Transverse colon (tissue), 4 donors: ENCODE measurements around the gene PACS1. TPM values are rescaled to one million over a fixed set of nuclear protein-coding genes. Genes with fewer than 3 reads are reported as not detected.

Experiments
- DNase-seq: peaks from one replicate; pipeline ENCODE4 v3.0.0-alpha.2; 2019
- H3K27ac ChIP-seq, 4 donors: fragments of 200-600 bp; sonication (generic); 2 replicates each; pipeline ENCODE4 v1.5.1; 2016 to 2018; ENCODE audit warnings: inconsistent platforms in 4 of 4
- H3K27me3 ChIP-seq: fragments of 200-600 bp; sonication (generic); 2 replicates; pipeline ENCODE4 v1.5.1; 2017; ENCODE audit warnings: inconsistent platforms
- H3K36me3 ChIP-seq, 4 donors: fragments of 200-600 bp; sonication (generic); 2 replicates each; pipeline ENCODE4 v1.5.1; 2017 to 2019; ENCODE audit warnings: inconsistent platforms in 4 of 4
- H3K4me1 ChIP-seq, 4 donors: fragments of 200-600 bp; sonication (generic); 2 replicates each; pipeline ENCODE4 v1.5.1; 2017 to 2020; ENCODE audit warnings: inconsistent platforms in 4 of 4
- H3K4me3 ChIP-seq, 4 donors: fragments of 200-600 bp; sonication (generic); 1 replicate in 1 of 4; 2 replicates in 3 of 4; pipeline versions ENCODE4 v1.5.1 to v1.6.1; 2017 to 2019; ENCODE audit warnings: inconsistent platforms in 4 of 4
- H3K9me3 ChIP-seq, 2 donors: fragments of 200-600 bp; sonication (generic); 2 replicates each; pipeline ENCODE4 v1.5.1; 2017 to 2019; ENCODE audit warnings: inconsistent platforms in 2 of 2
- CTCF ChIP-seq, 5 experiments: fragments of 200-600 bp in 3 of 5; fragments of 450-650 bp in 2 of 5; sonication (generic) in 3 of 5; IDR thresholded peaks; 1 replicate in 2 of 5; 2 replicates in 3 of 5; pipeline ENCODE4 v1.5.1; 2016 to 2017; ENCODE audit warnings: antibody characterized with exemption in 5 of 5, inconsistent platforms in 3 of 5, mild to moderate bottlenecking in 2 of 5, moderate library complexity in 1 of 5
- EP300 ChIP-seq: sonication (generic); formaldehyde crosslinking; IDR thresholded peaks from one replicate; pipeline ENCODE4 v1.6.1; 2017; ENCODE audit warnings: antibody characterized with exemption, low read depth
- POLR2A ChIP-seq: fragments of 450-650 bp; IDR thresholded peaks from one replicate; pipeline ENCODE4 v1.6.1; 2016; ENCODE audit warnings: antibody characterized with exemption, mild to moderate bottlenecking, moderate library complexity
- POLR2AphosphoS5 ChIP-seq, 3 donors: sonication (generic); formaldehyde crosslinking; IDR thresholded peaks; one replicate each; pipeline ENCODE4 v1.6.1; 2016; ENCODE audit warnings: antibody characterized with exemption in 3 of 3
- WGBS, 2 donors: methylation state at CpG; one replicate each; pipeline ENCODE4 v1.1.5; 2018; ENCODE audit warnings: low coverage in 1 of 2; 5-methylcytosine and 5-hydroxymethylcytosine counted together
- in situ Hi-C, 4 donors: fragments of 200-750 bp; cut with MboI; loops; one replicate each; pipeline versions ENCODE4 v1.15.0 to v1.15.1; 2017; ENCODE audit warnings: low sequenced_read_pairs in 3 of 4, low pct_ligation_motif_present in 1 of 4, low pct_unique_long_range_greater_than_20kb in 1 of 4
- intact Hi-C: fragments of 100-400 bp; cut with DNase I; formaldehyde crosslinking; loops from one replicate; pipeline ENCODE4 v1.15.1; 2023; ENCODE audit warnings: low total_unique reads
- total RNA-seq, 4 donors: library from RNA; depleted of rRNA; stranded (reverse); fragments of >200 nt; gene quantifications; one replicate each; pipeline ENCODE4 v1.1.0, GENCODE V29; 2016

Gene PACS1
- total RNA-seq, 4 donors from 2014 or later, result 9.8 to 52.0 (median 27.2) TPM

GRCh38 chr11:66037327-66037726 is 32.7 kb upstream of the PACS1 start:
- in situ Hi-C loops (no loop called here), intact Hi-C loops (no loop called here)
- no peak for TF ChIP-seq EP300
- DNase-seq, result no peak
- Histone ChIP-seq H3K27me3 (no peaks in the 10 kb centered on the region), H3K36me3 (no peaks in the 10 kb centered on the region), H3K4me3 (no peak overlapping the region), H3K9me3 (no peaks in the 10 kb centered on the region), H3K4me1 (no peaks in the 10 kb centered on the region), H3K27ac (no peak overlapping the region)
- 89% methylated on average over 3 of the region's 3 CpGs; no CpG with 5 or more reads in 1 of the 2 donors for WGBS, 2 donors

DNA sequence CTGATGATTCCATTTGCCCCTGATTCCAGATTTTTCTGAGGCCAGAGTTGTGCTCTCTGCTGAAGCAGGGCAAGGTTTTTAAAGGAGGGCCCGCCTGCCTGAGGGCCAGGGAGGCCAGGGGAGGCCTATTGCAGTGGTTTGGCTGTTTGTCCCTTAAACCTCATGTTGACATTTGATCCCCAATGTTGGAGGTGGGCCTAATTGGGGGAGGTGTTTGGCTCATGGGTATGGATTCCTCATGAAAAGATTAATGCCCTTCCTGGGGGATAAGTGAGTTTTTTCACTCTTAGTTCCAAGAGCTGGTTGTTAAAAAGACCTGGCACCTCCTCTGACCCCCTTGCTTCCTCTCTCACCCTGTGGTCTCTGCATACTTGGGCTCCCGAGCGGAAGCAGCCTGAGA is 30.3 kb upstream of the PACS1 start:
- Histone ChIP-seq H3K27ac (no peak overlapping the region), H3K4me1 (peaks cover 0 to under 1% (median 0%) of the 10 kb centered on the region in 4 donors), H3K4me3 (no peak overlapping the region), H3K9me3 (no peaks in the 10 kb centered on the region), H3K36me3 (no peaks in the 10 kb centered on the region), H3K27me3 (no peaks in the 10 kb centered on the region)
- WGBS, 2 donors, result 79% methylated on average over 3 of the region's 3 CpGs; no CpG with 5 or more reads in 1 of the 2 donors
- intact Hi-C loops, result no loop called here
- TF ChIP-seq EP300 (no peak), POLR2A (no peak), POLR2AphosphoS5 (IDR thresholded peaks at IDR 0.05) (no peak), CTCF (IDR thresholded peaks at IDR 0.05) (no peak)
- in situ Hi-C loops, result no loop called here
- no peak for DNase-seq

DNA sequence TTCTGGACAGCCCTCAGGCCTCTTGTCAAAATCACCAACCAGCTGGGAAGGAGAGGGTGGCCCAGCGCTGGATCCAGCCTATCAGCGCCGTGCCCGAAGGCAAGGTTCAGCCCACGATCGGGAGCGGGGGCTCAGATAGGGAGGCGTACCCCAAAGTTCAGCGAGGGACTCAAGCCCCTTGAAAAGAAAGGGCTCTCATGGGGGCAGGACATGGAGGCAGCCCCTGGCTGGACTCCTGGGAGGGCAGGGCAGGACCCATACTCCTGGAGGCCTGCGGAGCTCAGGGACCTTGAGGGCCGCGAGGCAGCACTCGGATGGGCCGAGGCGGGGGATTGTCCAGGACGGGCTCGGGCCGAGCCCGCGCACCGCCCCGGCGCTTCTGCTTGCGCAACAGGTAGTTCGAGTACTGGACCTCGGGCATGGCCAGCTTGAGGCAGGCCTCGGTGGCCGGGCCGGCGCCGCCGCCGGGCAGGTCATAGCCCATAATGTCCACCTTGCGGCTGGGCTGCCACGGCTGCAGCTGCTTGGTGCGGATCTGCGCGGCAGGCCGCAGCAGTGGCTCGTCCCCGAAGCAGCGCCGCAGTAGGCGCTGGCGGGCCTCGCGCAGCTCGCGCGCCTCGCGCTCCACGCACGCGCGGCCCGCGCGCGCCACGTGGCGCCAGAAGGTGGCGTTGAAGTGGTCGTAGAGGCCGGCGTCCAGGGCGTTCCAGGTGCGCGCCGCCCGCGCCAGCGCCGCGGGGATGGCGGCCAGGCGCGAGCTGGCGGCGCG is 27.7 kb upstream of the PACS1 start:
- no peaks in the 10 kb centered on the region for H3K36me3 ChIP-seq
- TF ChIP-seq POLR2AphosphoS5 (IDR thresholded peaks at IDR 0.05), result no peak
- no peak for TF ChIP-seq EP300
- TF ChIP-seq POLR2A, result no peak
- TF ChIP-seq CTCF (IDR thresholded peaks at IDR 0.05), result no peak
- in situ Hi-C loops (no loop called here), intact Hi-C loops (no loop called here)
- no peaks in the 10 kb centered on the region for H3K27me3 ChIP-seq
- DNase-seq, result no peak
- H3K4me3 ChIP-seq, result no peak overlapping the region
- no peak overlapping the region for H3K27ac ChIP-seq
- peaks cover 0 to 7% (median 2%) of the 10 kb centered on the region in 4 donors for H3K4me1 ChIP-seq
- WGBS, 2 donors, result 90 to 97% methylated on average over 2 to 81 of the region's 81 CpGs
- H3K9me3 ChIP-seq, result no peaks in the 10 kb centered on the region

GRCh38 chr11:66042996-66043906 is 26.8 kb upstream of the PACS1 start:
- no peak for TF ChIP-seq CTCF (IDR thresholded peaks at IDR 0.05)
- no peak for TF ChIP-seq POLR2AphosphoS5 (IDR thresholded peaks at IDR 0.05)
- TF ChIP-seq EP300, result no peak
- TF ChIP-seq POLR2A, result no peak
- intact Hi-C loops (no loop called here), in situ Hi-C loops (no loop called here)
- H3K27me3 ChIP-seq, result peaks cover 6% of the 10 kb centered on the region
- no peaks in the 10 kb centered on the region for H3K36me3 ChIP-seq
- no peak overlapping the region for H3K27ac ChIP-seq
- H3K4me3 ChIP-seq, result no peak overlapping the region
- peaks cover 0 to 7% (median 2%) of the 10 kb centered on the region in 4 donors for H3K4me1 ChIP-seq
- 96 to 98% methylated on average over 13 to 88 of the region's 88 CpGs for WGBS, 2 donors
- H3K9me3 ChIP-seq, result no peaks in the 10 kb centered on the region
- DNase-seq, result no peak
